Activated CD4-positive, alpha-beta T cell treated with anti-CD3 and anti-CD28 coated beads, Interleukin-2, amount 50 U/mL, for 48 hours (primary cell): Measurements from ENCODE around the gene ATRAID.
"Not testable (repeated sequence)": the region's sequence is repeated elsewhere in the genome, so short reads cannot be mapped to it uniquely, and the experiment has no call there.

Source experiments
- DNase-seq, 2 experiments: peaks; one replicate each; pipeline ENCODE4 v3.0.0-alpha.2; 2020

Gene ATRAID, protein sequence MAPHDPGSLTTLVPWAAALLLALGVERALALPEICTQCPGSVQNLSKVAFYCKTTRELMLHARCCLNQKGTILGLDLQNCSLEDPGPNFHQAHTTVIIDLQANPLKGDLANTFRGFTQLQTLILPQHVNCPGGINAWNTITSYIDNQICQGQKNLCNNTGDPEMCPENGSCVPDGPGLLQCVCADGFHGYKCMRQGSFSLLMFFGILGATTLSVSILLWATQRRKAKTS

GRCh38 chr2:27211943-27212625, at the start of gene ATRAID, which contains the start of gene SLC5A6:
TSS of gene ATRAID (plus strand) at chr2:27212041. CDS start at chr2:27212369, 328 bp downstream.
TSS of gene SLC5A6 (minus strand) at chr2:27212268. CDS start at chr2:27207650, 4,618 bp downstream.
- DNase-seq = peak; percentile 86 to 88

GRCh38 chr2:27162151-27163121, 49.4 kb upstream of the ATRAID start:
- DNase-seq = no peak

DNA sequence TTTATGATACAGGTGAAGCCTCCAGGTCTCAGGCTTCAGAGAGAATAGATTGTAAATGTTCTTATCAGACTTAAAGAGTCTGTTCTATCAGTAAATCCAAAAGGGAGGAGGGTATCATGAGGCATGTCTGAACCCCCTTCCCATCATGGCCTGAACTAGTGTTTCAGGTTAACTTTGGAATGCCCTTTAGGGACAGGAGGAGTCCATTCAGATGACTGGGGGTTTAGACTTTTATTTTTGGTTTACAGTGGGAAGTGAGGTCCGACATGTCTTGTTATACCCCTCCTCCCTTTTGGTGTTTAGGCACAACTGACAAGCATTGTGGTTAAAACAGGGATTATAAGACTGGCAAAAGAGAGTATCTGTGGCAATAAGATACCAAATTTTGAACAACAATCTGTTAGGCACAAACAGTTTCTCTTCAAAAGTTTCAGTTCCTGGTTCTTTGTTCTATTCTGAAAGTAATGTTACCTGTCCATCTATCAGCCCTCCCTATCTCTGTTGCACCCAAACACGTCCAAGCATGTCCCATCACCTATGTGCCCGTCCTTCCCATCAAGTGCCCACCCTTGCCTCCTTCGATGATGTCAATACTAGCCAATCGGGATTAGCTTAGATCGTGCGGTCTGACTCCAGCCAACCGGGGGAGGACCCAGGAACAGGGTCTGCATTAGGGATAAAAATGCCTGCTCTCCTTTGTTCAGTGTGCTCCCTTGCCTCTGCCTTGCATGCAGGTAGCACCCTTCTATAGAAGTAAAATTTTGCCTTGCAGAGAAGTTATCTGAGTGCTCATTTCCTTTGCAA, 46.7 kb upstream of the ATRAID start:
- DNase-seq = no peak

- DNase-seq = no peak
Measured at GRCh38 chr2:27170581-27171337, 41.1 kb upstream of the ATRAID start.

GRCh38 chr2:27171351-27171848, 40.4 kb upstream of the ATRAID start:
- DNase-seq = no peak

DNA sequence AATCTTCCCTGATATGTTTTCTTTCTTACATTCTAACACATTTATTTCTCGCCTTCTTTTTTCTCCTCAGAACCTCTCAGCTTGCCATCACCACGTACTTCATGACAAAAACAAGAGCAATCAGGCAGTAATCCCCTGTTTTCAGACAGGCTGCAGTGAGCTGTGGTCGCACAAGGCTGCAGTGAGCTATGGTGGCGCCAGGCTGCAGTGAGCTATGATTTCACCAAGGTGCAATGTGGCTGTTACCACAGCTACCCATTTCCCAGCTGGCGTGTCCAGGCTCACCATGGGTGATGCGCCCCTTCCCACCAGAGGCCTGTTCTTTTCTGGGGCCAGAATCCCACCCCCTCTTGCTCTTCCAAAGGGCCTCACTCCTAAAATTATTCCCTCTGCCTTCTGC, 37.2 kb upstream of the ATRAID start:
- no peak for DNase-seq

DNA sequence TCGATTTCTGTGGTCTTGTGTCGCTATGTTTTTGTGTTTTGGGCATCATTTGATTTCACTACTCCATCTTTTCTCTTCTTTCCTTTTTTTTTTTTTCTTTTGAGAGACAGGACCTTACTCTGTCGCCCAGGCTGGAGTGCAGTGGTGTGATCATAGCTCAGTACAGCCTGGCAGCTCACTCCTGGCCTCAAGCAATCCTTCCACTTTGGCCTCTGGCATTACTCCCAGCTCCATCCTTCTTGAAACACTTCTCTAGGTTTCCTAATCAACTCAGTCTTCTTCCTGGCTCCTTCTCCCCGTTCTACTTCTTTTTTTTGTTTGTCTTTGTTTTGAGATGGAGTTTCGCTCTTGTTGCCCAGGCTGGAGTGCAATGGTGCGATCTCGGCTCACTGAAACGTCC, 36.5 kb upstream of the ATRAID start:
- no peak for DNase-seq

DNA sequence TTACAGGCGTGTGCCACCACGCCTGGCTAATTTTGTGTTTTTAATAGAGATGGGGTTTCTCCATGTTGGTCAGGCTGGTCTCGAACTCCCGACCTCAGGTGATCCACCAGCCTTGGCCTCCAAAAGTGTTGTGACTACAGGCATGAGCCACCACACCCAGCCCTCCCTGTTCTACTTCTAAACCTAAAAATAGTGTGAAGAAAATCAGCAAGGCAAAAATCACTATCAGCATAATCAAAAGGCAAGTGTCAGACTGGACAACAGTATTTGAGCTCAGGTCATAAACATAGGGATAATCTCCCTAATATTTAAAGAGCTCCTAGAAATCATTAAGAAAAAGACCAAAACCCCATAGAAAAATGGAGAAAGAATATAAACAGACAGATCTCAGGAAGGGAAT, 36.1 kb upstream of the ATRAID start:
- not testable (repeated sequence) for DNase-seq

- no peak for DNase-seq
Measured at GRCh38 chr2:27177441-27178351, 34.1 kb upstream of the ATRAID start.

- DNase-seq = no peak
Measured at GRCh38 chr2:27178469-27178868, 33.4 kb upstream of the ATRAID start.

DNA sequence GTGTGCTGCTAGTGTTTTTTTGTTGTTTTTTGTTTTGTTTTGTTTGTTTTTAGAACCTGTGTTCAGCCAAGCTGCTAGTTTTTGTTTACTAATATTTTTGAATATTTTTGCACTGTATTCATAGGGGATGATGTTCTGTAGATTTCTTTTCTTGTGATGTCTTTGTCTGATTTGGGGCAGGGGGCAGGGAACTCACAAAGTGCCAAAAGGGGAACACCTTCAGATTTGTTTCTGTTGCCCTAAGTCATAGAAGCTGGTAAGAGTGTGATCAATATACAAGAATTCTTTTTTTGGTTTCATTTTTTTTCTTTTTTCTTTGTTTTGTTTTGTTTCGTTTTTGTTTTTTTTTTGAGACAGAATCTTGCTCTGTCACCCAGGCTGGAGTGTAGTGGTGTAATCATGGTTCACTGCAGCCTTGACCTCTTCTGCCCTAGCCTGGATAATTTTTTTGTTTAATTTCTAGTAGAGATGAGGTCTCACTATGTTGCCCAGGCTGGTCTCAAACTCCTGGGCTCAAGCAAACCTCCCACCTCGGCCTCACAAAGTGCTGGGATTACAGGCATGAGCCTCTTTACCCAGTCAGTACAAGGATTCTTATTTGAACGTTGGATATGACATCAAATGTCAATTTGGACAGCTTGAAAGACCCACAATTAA, 32.4 kb upstream of the ATRAID start:
- DNase-seq = no peak

DNA sequence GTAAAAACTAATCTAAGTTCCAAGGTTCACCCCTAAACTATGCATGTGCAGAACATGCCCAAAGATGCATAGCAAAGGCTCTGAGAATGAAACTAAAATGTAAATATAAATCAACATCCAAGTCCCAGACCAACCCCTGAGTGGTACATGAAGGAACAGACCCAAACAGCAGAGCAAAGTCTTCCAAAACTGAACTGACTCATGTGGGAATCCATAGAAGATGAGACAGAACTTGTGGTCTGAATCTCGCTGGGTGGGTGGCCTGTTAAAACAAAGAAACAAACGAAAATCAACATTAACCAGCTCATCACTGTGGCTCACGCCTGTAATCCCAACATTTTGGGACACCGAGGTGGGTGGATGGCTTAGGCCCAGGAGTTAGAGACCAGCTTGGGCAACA, 29.5 kb upstream of the ATRAID start:
- DNase-seq = no peak

DNA sequence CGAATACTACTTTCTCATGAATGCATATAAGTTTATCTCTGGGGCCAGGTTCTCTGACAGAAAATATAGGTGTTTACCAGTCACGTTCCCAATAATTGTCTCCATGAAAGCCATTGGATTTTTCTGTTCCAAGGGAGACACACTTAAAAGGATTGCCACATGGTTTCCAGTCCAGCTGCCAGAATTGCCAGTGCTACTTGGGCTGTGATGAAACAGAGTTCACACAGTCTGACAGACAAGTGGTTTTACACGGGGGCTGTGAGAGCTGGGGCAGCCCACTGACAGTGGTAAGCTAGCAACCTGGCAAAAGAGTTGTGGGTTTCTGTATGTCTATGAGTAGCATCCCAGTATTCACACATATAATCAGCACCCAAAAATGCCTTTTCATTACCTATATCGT, 27.7 kb upstream of the ATRAID start:
- no peak for DNase-seq

GRCh38 chr2:27185331-27186026, 26.4 kb upstream of the ATRAID start:
- DNase-seq = no peak

DNA sequence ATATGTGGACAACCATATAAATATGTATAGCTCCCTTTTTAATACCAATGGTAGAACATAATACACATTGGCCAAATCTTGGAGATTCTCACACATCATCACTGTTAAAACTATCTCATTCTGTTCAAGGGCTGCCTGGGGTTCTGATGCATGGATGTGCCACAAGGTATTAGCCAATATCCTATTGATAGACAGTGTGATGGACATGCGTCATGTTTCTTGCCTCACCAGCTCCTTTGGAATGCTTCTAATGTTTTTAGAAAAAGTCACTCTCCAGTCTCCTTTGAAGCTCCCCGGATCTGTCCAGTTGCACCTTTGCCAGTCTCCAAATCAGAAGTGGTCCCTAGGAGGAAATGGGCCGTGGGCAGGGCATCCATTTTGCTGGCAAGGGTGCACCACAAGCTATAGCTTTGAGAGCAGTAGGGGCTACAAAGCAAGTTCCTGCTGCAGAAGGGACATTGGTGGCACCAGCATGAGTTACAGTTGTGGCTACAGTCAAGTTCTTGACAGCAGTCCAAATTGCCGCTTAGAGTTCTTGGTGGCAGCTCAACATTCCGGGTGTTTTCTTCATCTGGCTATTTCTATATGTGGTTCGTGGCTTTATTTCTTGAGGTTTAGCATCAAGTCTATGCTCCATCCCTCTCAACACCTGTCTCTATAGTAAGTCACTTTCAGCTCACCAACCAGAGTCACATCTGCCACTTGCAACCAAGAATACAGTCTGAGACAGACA, 25.1 kb upstream of the ATRAID start:
- no peak for DNase-seq

DNA sequence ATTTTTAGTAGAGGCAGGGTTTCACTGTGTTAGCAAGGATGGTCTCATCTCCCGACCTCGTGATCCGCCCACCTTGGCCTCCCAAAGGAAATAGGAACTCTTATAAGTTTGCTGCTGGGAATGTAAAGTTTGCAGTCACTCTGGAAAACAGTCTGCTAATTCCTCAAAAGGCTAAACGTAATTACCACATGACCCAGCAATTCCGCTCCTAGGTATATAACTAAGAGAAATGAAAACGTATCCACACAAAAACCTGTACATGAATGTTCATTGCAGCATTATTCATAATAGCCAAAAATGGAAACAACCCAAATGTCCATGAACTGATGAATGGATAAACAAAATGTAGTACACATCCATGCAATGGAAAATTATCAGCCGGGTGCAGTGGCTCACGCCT, 21.9 kb upstream of the ATRAID start:
- no peak for DNase-seq

DNA sequence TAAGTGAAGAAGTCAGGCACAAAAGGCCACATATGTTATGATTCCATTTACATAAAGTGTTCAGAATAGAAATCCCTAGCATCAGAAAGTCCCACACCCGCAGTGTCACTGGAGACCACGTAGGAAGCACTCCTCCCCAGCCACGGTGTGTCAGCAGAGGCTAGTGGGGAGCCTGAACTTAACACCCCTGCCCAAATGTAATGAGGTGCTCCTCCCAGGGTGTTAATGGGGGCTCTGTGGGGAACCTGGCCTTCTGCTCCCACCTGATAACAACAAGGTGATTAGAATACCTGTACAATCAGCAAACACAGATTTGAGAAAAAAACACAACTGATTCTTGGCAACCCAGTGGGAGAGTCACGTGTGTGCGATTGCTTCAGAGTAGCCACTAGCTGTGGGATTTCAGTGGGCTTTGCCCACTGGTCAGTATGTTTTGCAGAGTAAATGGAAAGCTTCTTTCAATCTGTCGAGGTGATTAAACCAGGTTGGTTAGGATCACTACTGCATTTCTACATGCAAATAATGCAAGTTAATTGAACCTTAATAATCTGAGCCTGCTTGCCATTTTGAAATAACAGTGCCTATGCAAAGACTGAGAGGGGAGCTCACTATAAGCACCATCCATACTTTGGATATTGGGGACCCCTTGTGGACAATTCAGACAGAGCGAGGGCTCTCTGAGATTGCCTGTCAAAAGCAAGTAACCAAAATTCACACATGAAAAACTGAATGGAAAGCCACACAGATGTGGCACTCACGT, 20.6 kb upstream of the ATRAID start:
- peak; percentile 35 to 38 for DNase-seq
